GM21526 (cell line): Measurements from ENCODE around the gene ANKRD53.
A peak's percentile ranks its signal among the peaks of the same experiment; 100 is the strongest.

Experiments used
- ATAC-seq: cut with Tn5 transposase; IDR thresholded peaks from one replicate; pipeline ENCODE4 v1.9.1; 2021; ENCODE audit warnings: moderate library complexity; ENCODE audit not compliant: unreplicated experiment, low FRiP score

ANKRD53 gene

DNA sequence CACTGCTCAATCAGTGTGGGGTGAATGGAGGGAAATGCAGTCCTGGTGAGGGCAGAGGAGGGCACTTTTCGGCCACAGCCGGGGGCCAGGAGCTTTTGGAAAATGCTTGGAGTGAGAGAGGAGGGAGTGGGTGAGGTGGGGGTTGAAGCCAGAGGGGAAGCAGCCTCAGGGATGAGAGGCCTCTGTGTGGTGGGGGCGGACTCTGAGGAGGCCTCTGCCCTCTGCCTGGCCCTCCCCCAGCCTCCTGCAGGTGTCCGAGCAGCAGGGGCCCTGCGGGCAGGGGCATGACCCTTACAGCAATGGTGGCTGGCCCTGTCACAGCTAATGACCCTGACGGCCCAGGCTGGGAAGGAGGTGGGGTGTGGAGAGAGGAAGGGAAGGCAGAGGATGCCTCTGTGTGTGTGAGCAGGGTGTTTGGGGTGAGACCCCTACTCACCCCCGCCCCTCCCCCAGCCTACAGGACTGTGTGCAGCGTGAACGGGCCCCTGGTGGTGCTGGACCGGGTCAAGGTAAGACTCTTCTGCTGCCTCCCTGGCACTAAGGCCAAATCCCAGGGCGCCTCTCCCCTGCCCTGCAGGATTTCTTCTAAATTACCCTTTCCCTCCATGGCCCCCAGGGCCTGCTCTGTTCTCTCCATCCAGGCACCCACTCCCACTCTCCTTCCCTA is 35.1 kb upstream of the ANKRD53 start:
- no peak for ATAC-seq

DNA sequence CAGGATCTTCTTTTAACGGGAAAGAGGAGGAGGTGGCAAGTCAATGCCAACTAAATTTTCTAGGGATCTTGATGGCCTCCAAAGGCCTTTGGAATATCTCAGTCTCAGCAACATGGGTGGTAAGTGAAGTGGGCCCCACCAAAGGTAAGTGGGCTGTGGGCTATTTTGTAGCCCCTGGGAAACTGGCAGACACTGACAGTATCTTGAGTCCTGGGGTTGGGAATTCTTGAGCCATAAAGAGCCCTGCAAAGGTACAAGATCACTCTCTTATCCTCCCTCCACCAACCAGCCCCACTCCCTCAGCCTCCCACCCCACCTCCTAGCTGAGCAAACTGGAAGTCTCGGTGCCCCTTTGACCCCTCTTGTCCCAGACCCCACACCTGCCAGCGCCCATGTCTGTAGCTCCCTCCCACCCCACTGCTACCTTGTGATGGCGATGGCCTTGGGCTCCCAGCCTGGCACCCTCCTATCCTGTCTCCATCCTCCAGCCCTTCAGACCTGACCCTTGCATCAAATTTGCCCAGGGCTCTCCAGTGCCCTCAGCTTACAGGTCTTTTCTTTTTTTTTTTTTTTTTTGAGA is 34.2 kb upstream of the ANKRD53 start:
- ATAC-seq: no peak

DNA sequence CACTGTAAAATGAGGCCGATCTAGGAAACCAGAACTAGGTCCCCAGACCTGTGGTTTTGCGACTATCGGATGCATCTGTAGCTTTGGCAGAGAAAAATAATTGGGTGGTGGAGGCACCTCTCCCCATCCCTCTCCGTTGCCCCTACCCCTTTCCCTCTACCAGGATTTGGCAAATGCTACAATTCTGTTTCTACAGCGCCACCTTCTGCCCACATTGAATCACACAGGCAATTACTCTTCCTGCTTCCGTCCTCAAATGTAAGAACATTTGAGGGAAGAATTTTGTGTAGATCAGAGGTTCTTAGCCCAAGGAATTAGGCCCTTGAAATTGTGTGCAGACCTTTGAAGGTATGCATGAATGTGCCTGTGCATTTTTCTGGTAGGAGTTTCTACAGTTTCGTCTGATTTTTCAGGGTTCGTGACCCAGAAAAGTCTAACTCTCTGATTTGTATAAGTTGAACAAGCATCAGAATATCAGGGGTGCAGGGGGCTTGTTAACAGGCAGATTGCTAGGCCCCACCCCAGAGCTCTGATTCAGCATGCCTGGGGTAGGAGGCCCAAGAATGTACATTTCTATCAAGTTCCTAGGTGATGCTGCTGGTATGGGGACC is 31.5 kb upstream of the ANKRD53 start:
- no peak for ATAC-seq

DNA sequence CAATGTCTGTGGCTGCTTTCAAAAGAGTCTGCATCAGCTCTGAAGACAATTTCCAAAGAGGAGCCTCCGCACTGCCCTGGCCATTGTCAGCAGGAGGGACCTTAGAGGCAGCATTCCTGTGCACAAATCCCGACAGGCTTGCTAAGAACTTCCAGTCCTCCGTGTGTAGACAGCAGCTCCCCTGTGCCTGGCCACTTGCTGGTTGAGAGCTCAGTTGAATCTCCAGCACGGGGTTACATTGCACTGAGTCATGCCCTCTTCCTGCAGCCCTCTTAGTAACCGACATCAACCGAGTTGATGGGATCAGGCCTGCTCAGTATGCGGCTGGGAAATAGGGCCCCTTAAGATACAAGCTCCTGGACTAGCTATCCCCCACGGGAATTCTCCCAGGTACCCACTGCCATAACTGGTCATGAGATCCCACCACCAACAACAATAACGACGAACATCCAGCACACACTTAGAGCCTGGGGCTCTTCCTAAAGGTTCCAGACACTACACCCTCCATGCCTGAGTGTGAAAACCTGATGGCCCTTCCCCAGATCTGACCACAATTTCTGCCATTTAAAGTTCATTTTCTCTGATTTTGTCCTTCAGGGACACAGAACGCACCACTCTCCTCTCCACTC is 30.8 kb upstream of the ANKRD53 start:
- no peak for ATAC-seq

DNA sequence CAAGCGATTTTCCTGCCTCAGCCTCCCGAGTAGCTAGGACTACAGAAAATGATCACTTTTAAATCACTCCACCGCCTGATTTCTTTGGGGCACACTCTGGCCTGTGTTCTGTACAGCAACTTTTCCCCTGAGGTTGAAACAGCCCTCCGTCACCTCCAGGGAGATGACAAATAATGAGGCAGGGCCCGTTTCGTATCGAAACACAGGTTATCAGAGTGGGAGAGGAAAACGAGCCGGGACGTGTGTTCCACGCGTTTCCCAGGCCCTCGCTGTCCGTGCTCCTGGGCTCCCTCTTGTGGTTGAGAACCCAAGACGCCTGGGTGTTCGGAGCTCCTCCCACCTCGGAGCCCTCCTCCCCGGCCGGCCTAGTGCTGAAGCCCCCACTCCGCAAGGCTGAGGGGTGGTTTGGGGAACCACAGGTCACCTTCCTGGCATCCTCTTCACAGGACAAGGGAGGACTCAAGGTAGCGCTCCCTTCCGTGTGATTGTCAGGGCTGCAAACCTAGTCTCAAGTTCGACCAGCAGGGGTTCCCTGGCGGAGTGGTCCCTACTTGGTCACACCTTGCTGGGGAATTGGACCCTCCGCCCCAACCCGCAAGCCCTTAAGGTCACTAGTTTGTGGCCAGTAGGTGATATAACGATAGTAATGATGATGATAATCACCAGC is 30.0 kb upstream of the ANKRD53 start:
- ATAC-seq: peak; percentile 86

DNA sequence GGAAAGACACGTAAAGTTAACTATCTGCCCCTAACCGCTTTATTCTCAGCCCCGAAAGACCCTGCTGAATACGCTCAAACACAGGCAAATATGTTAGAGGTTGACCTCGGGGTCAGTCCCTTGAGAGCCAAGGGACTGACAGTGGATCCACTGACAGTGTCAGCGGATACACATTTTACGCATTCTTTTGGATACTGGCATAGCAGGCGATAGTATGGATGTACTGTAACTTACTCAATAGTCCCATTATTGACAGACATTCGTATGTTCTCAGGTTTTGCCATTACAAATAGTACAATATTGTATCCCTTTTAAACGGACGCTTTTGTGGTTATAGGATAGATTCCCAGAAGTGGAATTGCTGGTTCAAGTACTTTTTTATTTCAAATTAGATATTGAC is 29.3 kb upstream of the ANKRD53 start:
- no peak for ATAC-seq

DNA sequence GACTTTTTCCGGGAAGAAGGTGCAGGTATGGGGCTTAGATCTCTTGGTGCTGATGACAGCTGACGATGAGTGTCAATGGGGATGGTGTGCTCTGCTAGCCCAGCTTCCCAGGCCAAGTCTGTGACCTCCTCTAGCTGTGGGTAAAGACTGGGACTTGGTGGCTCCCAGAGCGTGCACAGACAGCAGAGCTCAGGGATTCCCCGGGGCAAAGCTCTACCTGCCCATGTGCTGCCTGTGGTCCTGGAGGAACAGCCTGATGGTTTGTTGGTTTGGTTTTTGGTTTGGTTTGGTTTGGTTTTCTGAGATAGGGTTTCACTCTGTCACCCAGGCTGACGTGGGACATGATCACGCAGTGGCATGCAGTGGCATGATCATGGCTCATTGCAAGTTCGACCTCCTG is 23.5 kb upstream of the ANKRD53 start:
- no peak for ATAC-seq

DNA sequence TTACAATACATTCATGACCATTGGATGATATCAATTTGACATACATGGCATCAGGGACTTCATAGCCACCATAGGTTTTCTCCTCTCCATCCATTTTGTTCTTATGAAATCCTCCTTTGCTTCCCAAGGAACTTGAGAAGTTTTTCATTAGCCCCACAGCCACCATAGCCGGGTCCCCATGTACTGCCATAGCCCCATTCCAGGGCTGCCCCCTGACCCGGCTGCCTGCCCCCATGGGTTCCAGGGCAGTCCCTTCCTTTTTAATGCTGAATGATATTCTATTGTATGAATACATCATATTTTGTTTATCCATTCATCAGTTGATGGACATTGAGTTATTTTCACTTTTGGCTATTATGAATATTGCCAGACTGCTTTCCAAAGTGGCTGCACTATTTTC is 22.3 kb upstream of the ANKRD53 start:
- ATAC-seq: no peak

DNA sequence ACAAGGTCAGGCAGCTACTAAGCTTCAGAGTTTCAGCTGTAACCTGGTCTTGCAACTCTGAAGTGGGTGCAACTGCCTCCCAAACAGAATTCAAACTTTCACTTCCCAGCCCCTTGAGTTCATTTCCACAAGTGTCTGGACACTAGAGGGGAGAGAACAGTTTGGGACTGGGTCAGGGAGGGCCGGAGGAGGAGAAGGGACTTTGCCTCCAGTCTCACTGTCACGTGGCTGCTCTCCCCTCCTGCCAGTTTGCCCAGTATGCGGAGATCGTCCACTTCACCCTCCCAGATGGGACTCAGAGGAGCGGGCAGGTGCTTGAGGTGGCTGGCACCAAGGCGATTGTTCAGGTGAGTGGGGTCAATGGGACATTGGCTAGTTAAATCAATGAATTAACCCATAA is 20.6 kb upstream of the ANKRD53 start:
- no peak for ATAC-seq

DNA sequence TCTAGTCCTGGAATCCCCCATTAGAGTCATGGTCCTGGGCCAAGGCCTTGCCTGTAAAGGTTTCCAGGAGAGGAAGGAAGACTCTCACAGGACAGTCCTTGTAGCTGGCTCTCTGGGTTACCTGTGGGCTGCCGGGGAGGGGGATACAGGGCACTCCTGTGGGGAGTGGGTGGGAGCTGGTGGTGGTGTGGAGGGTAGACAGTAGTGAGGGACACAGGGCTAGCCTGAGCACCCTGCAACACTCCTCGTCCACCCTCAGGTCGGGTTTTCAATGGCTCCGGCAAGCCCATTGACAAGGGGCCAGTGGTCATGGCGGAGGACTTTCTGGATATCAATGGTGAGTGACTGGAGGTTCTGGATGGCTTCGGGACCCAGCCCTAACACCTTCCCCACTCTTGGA is 19.7 kb upstream of the ANKRD53 start:
- no peak for ATAC-seq

DNA sequence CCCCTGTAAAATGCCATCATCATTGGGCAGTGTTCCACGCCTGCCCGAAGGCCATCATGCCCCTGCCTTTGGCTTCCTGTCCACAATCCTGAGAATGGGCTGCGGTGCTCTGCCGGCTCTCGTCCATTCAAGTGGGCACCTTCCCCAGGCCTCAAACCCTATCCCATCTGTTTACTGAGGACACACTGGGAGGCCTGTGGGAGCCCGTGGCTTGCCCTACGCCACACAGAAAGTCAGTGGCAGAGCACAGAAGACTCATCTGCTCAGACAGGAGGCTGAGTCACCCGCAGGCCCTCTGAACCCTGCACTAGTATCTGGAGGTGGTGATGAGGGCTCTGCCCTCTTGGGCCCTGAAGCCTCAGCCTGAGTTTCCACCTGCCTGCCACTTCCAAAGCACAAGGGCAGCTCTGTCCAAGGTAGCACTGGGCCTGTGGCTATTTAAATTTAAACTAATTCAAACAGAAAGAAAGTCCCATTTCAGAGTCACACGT is 19.1 kb upstream of the ANKRD53 start:
- no peak for ATAC-seq

DNA sequence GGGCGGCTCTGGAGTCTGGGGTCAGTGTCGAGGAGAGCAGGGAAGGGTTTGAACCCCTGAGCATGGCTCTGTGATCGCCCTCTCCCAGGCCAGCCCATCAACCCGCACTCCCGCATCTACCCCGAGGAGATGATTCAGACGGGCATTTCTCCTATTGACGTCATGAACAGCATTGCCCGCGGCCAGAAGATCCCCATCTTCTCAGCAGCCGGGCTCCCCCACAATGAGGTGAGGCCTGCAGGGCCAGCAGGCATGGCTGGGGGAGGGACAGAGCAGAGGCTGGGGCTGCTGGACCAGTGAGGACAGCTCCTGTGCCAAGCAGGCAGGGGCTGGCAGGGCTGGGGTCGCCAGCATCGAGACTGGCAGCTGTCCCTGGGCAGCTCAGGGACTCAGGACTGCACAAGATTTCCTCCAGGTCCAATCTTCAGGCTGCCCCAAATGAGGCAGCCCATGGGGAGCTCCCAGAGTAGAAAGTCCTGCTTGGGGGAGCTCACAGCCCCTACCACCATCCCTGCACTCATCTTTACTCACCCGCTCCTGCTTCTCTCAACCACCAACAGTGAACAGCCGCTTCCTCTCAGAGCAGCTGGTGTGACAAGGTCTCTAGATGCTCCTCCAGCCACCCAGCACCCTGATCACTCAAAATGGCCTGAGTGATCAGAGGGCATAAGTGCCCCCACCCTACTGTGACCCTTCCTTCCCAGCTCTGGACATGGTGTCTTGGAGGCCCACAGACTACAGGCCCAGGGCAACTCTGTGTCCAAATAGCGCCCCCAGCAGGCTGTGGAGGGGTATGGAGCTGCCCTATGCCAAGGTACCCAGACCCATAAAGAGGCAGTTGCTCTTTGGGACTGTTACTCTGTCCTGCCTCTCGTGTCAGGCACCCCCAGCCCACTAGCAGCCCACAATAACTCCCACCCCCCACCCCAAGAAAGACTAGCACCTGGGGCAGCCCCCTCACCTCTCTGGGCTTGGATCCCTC is 18.3 kb upstream of the ANKRD53 start:
- ATAC-seq: no peak

DNA sequence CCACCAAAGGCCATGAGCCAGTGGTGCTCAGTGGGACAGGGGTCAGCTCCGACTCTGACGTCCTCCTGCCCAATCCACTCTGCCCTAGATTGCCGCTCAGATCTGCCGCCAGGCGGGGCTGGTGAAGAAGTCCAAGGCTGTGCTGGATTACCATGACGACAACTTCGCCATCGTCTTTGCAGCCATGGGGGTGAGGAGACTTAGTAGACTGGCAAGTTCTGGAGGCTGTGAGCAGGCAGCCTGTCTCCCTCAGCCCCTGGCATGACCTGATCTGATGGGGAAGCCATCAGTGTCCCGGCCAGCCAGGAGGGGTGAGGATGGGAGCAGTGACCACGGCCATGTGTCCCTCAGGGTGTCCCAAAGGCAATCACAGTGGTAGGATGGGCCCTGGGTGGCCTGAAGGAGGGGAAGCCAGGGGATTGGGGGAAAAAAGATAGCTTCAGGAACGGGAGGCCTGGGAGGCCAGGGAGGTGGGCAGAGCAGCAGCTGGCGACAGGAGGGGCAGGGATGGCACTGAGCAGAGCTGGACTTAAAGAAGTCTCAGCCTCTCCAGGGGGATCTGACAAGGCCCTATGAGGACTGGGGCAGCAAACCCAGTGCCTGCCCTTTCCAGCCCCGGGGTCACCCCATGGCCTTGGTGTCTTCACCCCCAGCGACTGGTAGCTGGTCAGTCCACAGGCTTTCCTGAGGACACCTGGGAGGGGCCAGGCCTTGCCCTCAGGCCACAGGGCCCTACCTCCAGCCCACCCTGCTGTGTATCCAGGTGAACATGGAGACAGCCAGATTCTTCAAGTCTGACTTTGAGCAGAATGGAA is 17.4 kb upstream of the ANKRD53 start:
- ATAC-seq: no peak

DNA sequence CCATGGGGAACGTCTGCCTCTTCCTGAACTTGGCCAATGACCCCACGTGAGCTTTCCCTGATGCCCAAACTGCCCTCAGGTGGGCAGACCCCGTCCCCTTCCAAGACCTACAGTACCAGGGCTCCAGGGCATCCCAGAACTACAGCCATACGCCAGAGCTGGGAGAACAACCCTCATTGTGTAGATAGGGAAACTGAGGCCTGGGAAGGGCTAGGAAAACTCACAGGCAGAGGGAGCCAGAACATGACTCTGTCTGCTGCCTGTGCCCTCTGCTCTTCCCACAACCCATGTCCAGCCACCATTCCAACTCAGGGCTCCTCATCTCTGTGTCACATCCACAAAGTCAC is 16.8 kb upstream of the ANKRD53 start:
- no peak for ATAC-seq

DNA sequence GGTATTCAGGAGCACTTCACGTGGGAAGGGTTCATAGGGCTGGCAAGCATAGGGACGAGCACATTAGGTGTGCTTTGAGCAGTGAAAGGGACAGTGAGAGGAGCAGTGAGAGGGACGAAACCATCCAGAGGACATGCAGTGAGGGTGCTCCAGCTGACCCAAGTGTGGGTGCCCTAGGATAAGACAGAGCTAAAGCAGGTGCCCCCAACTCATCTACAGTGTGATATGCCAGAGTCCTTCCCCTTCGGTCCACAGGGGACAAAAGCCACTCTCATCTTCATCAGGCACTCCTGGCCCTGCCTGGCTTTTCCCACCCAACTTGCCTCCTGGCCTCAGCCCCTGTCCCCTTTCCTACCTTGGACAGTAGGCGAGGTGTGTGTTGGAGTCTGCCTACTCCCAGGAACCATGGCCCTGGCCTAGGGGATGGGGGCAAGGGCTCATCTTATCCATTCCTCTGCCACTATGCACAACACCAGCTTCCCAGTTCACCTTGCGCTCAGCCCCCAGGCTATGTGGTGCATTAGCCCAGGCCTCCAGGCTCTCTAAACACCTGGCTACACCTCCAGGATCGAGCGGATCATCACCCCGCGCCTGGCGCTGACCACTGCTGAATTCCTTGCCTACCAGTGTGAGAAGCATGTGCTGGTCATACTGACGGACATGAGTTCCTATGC is 16.1 kb upstream of the ANKRD53 start:
- no peak for ATAC-seq

DNA sequence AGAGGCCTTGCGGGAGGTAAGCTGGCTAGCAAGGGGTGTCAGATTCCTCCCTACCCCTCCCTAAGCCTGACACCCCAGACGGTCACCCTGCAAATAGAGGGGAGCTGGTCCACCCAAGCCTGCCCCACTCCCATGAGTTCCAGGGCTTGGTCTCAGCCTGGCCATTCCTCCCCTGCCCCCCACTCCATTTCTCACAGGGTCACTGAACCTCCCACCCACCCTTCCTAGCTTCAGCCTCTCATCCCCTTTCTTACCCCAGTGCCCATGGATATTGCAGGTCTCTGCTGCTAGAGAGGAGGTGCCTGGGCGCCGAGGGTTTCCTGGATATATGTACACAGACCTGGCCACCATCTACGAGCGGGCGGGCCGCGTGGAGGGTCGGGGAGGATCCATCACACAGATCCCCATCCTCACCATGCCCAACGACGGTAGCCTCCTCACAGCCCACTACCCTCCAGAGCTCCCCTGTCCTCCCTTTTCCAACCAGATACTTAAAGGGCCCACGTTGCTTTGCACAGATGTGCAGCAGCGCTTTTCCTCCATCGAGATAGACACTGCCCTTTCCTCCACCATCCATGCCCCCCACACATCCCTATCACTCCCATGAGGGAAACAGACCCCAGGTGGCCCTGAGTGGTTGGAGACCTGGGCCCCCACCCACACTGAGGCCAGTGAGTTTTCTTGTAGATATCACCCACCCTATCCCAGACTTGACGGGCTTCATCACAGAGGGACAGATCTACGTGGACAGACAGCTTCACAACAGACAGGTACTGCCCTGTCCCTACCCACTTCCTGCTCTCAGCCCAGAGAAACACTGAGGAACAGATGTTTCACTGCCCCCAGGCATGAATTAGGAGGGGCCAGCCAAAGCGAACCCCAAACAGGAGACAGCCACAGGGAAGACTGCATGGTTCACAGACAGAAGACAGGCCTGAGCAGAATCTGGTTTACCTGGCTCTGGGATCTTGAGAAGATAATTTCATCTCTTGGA is 15.2 kb upstream of the ANKRD53 start:
- no peak for ATAC-seq

DNA sequence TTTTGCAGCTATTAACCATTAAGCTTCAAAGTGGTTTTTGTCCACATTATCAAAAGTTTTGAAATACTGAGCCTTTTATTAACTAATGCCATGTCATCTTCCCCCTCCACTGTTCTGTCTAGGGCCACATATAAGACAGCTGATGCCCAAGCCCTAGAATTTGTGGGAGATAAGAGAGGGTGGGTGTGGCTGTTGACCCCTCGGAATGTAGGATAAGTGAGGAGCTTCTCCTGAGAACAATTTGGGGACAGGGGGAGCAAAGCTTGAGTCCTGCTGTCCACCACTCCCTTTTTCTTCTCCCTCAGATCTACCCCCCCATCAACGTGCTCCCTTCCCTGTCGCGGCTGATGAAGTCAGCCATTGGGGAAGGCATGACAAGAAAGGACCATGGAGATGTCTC is 14.3 kb upstream of the ANKRD53 start:
- ATAC-seq: no peak
